Stimulated activated CD8-positive, alpha-beta memory T cell treated with anti-CD3 and anti-CD28 coated beads, Interleukin-4, amount 100 ng/mL, for 1 hour (primary cell): ENCODE results near the gene SP2.

ENCODE experiments used
- DNase-seq, 2 donors: peaks; one replicate each; pipeline ENCODE4 v3.0.0-alpha.2; 2020; ENCODE audit warnings: low read depth in 2 of 2, low spot score in 1 of 2

SP2 gene

DNA sequence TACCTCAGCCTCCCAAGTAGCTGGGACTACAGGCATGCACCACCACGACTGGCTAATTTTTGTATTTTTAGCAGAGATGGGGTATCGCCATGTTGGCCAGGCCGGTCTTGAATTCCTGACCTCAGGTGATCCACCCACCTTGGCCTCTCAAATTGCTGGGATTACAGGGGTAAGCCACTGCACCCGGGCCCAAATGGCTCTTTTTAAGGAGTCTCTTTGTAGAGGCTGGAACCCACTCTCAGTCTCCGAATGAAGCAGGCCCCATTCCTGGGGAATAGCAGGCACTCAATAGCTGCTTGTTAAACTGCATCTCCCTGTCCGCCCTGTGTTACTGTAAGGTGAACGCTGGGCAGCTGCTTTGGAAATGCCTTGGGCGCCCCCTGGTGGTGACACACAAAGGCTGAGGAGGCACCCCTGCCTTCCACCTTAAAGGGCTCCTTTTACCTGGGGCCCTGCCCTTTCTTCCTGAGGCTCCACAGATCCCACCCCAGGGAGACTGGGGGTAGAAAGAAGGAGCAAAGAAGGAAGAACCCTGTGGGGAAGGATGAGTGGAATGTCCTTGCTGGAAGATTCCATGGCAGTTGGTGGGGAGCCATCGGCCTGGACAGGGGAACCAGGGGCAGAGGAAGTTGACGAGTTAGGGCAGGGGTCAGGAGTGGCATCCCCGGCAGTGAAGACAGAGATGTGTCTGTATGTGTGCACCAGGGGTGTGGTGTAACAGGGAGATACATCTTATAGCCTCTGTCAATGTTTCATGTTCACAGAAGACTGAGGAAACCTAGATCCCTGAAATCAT, 6.1 kb upstream of the SP2 start:
- DNase-seq: peak; percentile 89 to 96

DNA sequence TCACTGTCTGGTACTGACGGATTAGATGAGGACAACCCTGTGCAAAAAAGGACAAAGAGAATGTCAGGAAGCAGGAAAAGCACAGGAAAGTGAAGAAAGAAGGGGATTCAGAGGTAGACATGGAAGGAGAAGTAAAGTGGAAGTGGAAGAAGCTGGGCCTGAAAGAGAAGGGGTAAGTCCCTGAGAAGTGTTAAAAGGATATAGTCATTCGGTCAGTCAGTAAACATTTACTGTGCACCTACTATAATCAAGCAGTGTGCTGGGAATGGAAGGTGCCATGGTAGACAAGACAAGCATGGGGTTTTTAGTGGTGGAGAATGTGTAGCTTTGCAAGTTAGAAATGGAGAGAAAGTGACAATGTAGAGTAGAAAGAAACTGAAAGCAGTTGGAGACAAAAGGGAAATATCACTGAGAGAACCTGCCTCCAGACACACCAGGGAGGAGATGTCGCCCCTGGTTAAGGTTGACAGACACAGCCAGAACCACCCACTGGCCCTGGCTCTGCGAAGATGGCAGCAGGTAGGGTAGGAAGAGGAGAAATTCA, 4.4 kb upstream of the SP2 start:
- no peak for DNase-seq

DNA sequence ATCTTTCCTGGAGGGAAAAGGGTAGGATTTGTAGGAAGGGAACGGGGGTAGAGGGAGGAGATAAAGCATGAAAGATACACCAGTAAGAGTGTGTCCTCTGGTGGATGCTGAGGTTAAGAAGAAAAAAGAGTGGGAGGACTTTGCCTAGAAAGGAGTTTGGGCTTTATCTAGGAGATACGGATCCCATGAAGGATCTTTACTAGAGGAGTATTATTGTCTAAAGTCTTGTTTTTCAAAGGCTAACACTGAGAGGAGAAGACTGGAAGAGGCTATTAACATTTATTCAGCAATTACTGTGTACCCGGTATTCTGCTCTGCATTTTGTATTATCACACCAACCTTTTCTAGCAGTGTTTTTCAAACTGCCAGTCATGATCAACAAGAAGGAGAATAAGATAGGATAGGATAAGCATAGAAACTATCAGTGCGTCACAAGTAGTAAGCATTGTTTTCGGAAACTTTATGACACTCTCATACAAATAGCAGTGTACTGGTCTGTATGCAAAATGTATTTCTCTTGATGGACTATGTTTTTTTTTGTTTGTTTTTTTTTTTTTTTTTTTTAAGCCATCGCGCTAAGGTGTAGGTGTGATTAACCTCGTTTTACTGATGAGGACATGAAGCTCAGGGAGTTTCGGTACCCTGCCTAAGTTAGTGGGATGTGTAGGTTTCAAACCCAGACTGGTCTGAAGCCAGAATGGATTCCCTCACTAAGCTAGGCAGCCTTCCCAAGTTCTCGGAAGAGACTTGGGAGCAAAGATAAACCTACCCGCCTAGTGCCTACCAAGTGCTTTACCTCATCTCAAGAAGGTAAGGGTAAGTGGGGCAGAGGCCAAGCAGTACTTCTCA, 1.3 kb upstream of the SP2 start:
- no peak for DNase-seq

DNA sequence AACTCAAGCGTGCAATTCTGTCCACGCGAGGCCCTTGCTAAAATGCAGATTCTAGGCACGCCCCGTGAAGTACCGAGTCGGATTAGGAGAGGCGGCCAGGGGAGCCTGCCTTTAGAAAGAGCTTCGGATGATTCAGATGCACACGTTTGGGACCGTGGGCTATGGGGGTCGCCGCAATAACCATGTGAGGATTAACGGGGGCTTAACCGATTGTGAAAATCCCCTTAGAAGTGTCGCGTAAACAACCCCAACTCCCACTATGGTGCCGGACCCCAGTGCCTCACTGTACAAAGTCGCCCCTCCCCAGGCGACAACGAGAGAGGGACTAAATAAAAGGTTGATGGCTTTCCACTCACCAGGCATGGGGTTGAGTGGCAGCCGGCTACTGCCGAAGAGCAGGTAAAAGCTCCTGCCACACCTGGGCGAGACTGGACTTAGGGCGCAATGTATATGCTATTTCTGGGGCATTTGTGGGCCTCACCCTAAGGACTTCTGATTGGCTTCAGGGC, 635 bp upstream of the SP2 start:
- no peak for DNase-seq

DNA sequence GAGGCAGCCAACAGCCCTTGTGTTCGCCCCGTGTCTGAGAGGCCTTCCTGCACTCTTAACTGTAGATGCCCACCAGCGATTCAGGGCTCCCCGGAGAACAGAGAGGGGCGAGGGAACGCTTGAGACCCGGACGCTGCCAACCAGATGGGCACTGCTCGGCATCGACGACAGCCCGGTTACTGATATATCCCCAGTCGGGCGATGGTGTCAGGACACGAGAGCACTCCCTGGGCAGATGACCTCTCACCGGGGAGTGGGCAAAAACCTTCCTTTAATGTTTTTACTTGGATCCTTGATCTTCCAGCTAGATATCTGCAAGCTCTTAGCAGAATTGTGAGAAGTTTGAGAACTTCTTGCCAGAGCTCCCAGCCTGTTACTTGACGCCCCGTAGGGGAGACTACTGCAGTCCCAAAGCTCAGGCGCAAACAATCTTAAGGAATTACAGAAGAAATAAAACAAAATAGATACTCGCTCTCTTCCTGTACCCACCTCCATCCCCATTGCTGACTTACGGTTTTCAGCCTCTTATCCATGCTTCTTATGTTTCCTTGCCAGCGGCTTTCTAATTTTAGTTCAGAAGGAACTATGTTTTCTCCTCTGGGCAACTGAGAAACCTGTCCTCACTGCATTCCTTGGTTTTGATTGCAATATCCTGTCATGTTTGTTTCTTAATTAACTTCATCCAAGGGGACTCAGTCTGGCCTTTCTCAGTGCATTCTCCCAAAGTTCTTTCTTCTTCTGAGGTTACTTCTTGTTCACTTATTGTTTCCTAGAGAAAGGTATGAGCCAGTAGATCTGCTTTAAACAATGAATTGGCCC, 845 bp downstream of the SP2 start:
- peak in 1 of 2 donors; percentile 17 for DNase-seq

DNA sequence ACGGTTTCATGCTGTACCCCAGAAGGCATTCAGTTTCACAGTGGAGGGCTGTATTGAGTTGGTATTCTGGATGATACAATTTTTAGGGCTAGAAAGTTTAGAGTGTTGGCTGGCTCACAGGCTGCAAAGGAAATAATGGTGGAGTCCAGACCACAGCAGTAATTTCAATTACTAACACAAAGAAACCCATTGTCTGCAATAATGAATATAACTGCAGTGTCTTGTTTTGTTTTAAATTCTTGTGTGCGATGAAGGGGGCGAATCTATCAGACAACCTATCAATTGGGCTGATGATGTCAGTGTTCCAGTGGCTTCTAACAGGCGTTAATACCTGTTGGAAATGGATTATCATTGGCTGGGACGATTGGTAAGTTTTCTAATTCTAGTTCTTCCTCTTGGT, 1.5 kb downstream of the SP2 start:
- no peak for DNase-seq

DNA sequence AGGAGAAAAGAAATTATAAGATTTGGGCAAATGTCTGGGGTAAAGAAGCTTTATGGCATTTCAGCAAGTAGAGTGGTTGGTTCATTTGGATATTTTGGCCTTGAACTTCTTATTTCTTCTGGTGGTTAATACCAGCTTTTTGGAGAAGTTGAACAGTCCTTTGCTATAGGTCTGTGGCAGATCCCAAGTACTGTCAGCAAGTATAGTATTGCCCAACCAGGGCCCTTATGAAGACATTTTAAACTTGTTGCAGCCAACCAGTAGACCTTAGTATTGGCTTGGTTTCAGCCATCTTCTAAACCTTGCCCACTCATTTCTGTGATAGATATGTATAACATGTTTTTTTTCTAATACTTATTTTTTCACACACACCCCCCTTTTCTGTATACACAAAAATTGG, 2.2 kb downstream of the SP2 start:
- no peak for DNase-seq

DNA sequence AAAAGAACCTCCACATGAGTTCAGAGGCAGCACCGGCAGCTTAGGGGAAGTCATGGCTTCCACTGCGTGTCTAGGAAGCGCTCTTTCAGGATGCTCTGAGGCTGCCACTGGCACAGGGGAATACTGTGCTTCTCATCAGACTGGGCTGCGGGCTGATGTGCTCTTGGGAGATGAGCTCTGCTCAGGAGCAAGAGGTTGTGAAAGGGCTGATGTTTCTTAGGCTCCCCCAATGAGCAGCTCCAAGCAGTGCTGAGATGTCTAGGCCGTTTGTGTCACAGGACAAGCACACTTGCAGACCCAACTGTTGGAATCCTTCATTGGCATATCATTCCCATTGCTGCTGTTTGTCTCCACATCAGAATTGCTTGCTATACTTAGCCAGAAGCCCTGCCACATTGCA, 3.6 kb downstream of the SP2 start:
- no peak for DNase-seq

DNA sequence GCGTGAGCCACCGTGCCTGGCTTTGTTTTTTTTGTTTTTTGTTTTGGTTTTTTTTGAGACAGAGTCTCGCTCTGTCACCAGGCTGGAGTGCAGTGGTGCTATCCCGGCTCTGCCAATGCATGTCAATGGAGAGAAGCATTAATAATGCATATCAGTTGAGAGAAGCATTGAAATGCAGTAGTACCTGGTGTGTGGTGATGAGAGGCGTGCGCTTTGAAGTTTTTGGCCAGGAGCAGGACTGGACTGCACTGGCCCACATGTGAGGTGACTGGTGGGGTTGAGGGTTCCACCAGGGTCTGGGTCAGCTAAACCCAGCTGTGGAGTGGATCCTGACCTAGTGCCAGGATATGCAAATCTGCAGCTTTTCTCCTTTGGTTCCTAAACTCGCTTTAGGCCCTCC, 5.4 kb downstream of the SP2 start:
- no peak for DNase-seq

DNA sequence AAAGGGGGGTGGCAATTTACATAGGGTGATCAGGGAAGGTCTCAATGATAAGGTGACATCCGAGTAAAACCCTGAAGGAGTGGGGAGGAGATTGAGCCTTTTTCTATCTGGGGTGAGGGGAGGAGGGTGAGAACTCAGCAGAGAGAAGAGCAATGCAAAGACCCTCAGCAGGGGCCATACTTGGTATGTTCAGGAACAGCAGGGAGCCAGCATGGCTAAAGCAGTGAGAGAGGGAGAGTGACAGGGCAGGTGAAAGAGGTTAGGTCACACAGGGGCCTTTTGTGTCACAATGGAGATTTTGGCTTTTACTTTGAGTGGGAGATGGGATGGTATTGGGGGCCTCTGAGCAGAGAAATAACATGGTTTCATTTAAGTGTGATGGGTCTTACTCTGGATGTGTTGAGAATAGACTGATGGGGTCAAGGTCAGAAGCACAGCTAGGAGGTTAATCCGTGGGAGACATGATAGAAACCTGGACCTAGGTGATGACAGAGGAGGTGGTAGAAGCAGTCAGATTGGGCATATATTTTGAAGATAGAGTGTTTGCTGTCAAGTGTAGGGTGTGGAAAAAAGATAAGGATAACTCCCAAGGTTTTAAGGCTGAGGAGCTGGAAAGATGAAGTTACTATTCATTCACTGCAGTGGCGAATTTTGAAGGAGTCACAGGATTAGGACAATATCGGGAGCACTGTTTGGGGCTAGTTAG, 6.2 kb downstream of the SP2 start:
- no peak for DNase-seq

DNA sequence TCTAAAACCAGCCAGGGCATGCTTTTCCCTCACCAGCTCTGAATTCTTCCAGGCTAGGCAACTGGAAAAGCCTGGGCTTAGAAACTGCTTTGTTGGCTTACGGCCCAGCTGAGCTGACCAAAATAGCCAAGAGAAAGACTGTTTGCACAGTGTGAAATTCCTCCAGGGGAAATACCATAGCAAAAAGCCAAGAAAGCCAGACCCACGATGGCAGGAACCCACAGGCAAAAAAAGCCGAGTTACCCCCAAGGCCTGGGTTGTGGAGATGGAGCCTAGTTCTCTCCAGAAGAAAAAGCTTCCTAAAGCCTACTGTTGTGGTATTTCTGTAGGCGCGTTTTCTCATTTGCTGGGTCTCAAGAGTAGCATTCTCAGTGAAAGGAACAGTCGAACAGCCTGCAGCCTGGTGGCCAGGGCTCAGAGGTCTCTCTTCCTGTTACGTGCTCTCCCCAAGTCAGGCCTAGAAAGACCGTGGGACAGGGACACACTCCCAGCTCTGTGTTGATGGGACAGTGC, 9.2 kb downstream of the SP2 start:
- DNase-seq: no peak

DNA sequence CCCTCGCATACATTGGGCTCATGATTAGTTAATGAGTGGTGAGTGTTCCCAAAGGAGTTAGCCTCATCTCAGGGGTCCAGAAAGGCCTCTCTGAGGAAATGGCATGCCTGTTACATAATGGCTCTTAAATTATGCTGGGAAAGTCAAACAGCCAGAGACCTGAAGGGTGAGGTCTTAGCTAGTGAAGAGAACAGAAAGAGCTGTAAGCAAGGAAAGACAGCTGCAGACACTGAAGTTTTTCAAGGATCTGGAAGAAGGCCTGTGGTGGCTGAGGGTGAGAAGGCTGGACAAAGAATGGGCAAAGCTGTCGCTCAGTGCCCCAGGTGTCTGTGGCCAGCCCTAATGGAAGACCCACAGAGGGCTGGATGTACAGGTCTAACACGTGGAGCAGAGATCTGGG, 10.4 kb downstream of the SP2 start:
- DNase-seq: no peak

DNA sequence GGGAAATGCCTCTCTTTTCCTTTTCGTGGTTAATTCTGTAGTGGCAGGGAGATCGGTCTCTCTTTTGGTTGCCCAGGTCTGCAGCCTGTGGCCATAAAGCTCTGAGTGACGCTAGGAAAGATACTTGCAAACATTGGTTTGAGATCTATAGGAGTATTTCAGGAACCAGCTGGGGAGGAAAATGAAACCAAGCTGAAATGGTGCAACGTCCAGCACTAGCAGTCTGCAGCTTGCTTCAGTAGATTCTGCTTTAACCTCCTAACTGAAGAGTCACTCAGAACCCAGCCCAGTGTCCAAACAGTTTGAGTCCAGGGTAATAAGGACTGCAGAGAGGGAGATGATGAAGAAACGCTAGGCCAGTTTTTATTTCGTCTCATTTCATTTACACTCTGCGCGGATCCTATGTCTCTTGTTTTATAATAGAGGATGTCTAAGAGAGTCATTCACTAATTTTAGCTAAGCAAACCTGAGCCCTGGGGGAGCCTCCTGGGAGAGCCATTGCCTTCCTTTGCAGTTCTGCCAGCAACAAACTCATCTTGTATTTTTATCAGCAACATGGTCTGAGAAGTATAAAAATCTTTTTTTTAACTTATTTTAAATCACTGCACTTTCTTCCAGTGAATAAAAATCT, 12.0 kb downstream of the SP2 start:
- DNase-seq: no peak

DNA sequence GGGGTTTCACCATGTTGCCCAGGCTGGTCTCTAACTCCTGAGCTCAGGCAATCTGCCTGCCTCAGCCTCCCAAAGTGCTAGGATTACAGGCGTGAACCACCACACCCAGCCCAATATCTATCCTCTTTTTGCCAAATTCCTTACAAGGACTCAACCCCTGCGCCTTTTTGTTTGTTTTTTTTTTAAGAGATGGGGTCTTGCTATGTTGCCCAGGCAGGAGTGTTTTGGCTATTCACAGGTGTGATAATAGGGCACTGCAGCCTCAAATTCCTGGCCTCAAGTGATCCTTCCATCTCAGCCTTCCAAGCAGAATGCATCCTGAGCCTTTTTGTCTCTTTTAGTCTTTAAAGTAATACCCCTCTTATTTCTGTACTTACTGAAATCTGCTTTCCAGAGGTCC, 17.0 kb downstream of the SP2 start:
- no peak for DNase-seq

DNA sequence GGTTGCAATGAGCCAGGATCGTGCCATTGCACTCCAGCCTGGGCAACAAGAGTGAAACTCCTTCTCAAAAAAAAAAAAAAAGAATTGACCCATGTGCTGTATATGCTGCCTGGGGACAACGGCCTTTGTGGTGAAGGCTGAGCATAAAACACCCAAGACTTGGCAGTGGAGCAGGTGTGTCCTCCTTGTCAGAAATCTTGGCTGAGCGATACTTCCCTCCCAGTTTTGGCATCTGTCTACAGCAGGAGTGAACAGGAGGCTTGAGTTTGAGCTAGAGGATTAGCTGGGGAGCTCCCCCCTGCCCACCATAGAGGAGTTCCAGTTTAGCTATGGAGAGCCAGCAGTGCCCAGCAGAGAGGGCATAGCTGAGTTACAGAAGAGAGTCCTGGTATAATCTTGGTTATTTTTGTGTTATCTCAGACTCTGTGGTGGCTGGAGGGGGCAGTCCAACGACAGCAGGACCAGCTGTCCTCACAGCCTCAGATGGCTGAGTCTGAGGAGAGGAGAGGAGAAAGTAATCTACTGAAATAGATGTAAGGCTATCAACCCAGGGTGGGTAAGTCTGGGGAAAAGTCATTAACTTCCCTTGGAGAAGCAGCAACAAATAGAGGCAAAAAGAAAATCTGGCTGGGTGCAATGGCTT, 18.4 kb downstream of the SP2 start:
- no peak for DNase-seq

DNA sequence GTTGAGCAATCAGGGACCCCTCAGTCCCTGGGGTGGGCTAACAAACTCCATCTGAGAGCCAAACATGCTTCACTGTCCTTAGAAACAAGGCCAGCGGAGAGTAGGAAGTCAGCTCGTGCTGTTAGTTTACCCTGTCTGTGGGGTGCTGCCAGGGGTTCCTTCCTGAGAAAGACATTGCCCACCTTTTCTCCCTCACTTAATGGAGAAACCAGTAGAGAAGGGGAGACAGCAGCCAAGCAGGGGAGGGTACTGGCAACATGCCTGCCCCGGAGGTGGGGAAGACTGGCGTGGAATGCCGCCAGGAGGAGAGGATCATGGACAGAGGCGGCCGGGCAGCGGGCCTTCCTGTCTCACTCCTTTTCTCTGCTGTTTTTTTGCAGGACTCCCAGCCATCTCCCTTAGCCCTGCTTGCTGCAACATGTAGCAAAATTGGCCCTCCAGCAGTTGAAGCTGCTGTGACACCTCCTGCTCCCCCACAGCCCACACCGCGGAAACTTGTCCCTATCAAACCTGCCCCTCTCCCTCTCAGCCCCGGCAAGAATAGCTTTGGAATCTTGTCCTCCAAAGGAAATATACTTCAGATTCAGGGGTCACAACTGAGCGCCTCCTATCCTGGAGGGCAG, 19.9 kb downstream of the SP2 start:
- no peak for DNase-seq

DNA sequence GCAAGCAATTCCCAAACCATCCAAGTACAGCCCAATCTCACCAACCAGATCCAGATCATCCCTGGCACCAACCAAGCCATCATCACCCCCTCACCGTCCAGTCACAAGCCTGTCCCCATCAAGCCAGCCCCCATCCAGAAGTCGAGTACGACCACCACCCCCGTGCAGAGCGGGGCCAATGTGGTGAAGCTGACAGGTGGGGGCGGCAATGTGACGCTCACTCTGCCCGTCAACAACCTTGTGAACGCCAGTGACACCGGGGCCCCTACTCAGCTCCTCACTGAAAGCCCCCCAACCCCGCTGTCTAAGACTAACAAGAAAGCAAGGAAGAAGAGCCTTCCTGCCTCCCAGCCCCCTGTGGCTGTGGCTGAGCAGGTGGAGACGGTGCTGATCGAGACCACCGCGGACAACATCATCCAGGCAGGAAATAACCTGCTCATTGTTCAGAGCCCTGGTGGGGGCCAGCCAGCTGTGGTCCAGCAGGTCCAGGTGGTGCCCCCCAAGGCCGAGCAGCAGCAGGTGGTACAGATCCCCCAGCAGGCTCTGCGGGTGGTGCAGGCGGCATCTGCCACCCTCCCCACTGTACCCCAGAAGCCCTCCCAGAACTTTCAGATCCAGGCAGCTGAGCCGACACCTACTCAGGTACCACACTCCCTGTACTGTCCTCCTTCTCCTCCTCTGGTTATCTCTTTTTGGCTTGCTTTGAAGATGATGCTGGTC, 20.6 kb downstream of the SP2 start:
- no peak for DNase-seq

DNA sequence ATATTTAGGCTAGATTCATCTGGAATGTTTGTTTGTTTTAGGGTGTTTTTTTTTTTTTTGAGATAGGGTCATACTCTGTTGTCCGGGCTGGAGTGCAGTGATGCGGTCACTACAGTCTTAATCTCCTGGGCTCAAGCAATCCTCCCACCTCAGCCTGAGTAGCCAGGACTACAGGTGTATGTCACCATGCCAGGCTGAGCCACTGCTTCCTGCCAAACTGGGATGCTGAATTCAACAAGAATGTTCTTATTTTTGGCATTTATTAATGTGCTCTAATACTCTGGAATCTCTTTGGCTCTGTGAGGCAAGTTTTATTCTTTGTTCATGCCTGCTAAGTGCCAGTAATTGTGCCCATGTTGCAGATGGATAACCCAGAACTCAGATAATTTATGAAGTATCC, 21.5 kb downstream of the SP2 start:
- DNase-seq: no peak
